ENCODE results near the gene SGCD.

DNA sequence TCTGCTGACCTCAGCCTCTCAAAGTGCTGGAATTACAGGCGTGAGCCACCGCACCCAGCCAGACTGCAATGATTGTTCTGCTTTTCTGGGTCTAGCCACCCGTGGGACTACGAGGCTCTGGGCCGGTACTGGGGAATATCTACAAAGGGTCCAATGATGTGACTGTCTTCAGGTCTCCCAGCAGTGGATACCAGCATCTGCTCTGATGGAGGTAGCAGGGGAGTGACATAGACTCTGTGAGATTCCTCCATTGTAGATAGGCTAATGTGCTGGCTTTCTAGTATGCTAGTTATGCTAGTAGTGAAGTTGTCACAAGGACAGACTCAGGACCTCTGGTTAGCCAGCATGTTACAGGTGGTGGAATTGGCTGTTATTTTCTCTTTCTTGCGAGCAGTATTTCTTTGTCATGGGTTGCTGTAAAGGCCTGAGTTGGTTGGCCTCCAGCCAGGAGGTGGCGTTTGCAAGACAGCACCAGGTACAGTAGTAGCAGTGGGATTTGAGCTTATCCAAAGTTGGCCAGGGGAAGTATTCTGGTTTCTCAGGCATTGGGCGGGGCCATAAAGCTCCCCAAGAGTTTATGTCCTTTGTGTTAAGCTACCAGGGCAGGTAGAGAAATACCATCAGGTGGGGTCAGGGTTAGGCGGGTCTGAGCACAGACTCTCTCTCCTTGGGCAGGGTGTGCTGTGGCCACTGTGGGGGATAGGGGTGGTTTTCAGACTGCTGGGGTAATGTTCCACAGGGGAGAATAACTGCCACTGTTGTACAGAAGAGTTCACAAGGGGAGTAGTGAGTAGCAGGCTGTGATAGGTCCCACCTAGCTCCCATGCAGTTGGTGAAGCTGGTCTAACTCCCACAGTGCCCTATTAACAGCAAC is 105.2 kb downstream of the SGCD start:
- TF ChIP-seq, protein P1, sequence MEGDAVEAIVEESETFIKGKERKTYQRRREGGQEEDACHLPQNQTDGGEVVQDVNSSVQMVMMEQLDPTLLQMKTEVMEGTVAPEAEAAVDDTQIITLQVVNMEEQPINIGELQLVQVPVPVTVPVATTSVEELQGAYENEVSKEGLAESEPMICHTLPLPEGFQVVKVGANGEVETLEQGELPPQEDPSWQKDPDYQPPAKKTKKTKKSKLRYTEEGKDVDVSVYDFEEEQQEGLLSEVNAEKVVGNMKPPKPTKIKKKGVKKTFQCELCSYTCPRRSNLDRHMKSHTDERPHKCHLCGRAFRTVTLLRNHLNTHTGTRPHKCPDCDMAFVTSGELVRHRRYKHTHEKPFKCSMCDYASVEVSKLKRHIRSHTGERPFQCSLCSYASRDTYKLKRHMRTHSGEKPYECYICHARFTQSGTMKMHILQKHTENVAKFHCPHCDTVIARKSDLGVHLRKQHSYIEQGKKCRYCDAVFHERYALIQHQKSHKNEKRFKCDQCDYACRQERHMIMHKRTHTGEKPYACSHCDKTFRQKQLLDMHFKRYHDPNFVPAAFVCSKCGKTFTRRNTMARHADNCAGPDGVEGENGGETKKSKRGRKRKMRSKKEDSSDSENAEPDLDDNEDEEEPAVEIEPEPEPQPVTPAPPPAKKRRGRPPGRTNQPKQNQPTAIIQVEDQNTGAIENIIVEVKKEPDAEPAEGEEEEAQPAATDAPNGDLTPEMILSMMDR (conservative IDR thresholded peaks at IDR 0.05; ENCODE audit: low read depth, low read length), result no peak
- no peak for TF ChIP-seq RCOR1 (IDR thresholded peaks at IDR 0.05; ENCODE audit: insufficient replicate concordance, low read length)
- TF ChIP-seq CEBPB (IDR thresholded peaks at IDR 0.05; ENCODE audit: low read depth, low read length), result no peak
- no peak for TF ChIP-seq POLR2A (IDR thresholded peaks at IDR 0.05; ENCODE audit: low read depth, low read length)
- TF ChIP-seq BHLHE40 (IDR thresholded peaks at IDR 0.05; ENCODE audit: low read depth, low read length), result no peak
- TF ChIP-seq, protein P2, sequence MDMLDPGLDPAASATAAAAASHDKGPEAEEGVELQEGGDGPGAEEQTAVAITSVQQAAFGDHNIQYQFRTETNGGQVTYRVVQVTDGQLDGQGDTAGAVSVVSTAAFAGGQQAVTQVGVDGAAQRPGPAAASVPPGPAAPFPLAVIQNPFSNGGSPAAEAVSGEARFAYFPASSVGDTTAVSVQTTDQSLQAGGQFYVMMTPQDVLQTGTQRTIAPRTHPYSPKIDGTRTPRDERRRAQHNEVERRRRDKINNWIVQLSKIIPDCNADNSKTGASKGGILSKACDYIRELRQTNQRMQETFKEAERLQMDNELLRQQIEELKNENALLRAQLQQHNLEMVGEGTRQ (IDR thresholded peaks at IDR 0.05; ENCODE audit: low read depth, low read length), result no peak
- no peak for TF ChIP-seq SMC3 (IDR thresholded peaks at IDR 0.05; ENCODE audit: low read depth, low read length)
- TF ChIP-seq MAZ (IDR thresholded peaks at IDR 0.05; ENCODE audit: borderline replicate concordance, low read depth, low read length), result no peak
- no peak for TF ChIP-seq RFX5 (IDR thresholded peaks at IDR 0.05; ENCODE audit: low read depth, low read length)
- TF ChIP-seq RAD21 (IDR thresholded peaks at IDR 0.05; ENCODE audit: low read length), result no peak

Data from IMR-90 (cell line).